K562 (cell line): ENCODE data around the gene GNAI2. TPM values are rescaled to one million over a fixed set of nuclear protein-coding genes. Genes with fewer than 3 reads are reported as not detected.

Experiments
- PCBP2 ChIP-seq: fragments of 200-400 bp; formaldehyde crosslinking; IDR thresholded peaks from 2 replicates; pipeline ENCODE4 v1.6.1; 2018; ENCODE audit warnings: low read length, low read depth, mild to moderate bottlenecking, moderate library complexity; ENCODE audit not compliant: poor library complexity, severe bottlenecking
- ZBTB2 ChIP-seq: fragments of 450-650 bp; IDR thresholded peaks from 2 replicates; pipeline ENCODE4 v1.6.1; 2016; ENCODE audit warnings: antibody characterized with exemption
- ZBTB40 ChIP-seq, 2 experiments: fragments of 450-650 bp in 1 of 2; sonication (generic) in 1 of 2; formaldehyde crosslinking in 1 of 2; IDR thresholded peaks; 2 replicates each; pipeline versions ENCODE4 v1.7.1 to v1.9.0; 2016 to 2022; ENCODE audit warnings: inconsistent platforms in 1 of 2, mild to moderate bottlenecking in 1 of 2, missing genetic modification reagents in 1 of 2
- polyA plus RNA-seq, 8 experiments: library from polyadenylated mRNA; depleted of rRNA in 4 of 8; stranded (reverse) in 5 of 8; unstranded in 3 of 8; fragments of >200 nt; fragmentation: Nextera tagmentation in 2 of 8; fragmentation: Illumina TruSeq in 1 of 8; extraction: Ambion mirVana in 2 of 8; extraction: Trizol in 1 of 8; gene quantifications; 2 replicates each; pipeline versions ENCODE4 v1.2.1 to v1.2.3, GENCODE V29; 2011 to 2014; ENCODE audit warnings: inconsistent platforms in 1 of 8, missing spikeins in 1 of 8
- total RNA-seq, 7 experiments: library from RNA; depleted of rRNA in 6 of 7; stranded (reverse); fragments of >200 nt in 6 of 7; fragmentation: Illumina TruSeq in 2 of 7; extraction: Trizol in 2 of 7; gene quantifications; 2 replicates each; pipeline versions ENCODE4 v1.2.1 to v1.2.3, GENCODE V29; 2011 to 2021; ENCODE audit warnings: low replicate concordance in 1 of 7
- TF ChIP-seq, protein P1 (sequence below), 2 experiments: fragments of 450-650 bp in 1 of 2; IDR thresholded peaks; 2 replicates each; pipeline ENCODE4 v1.6.1; 2011 to 2017; ENCODE audit warnings: low read depth in 2 of 2, antibody characterized with exemption in 1 of 2, borderline replicate concordance in 1 of 2, low read length in 1 of 2, mild to moderate bottlenecking in 1 of 2, mixed read lengths in 1 of 2; ENCODE audit not compliant: control insufficient read depth in 1 of 2
- TF ChIP-seq, protein P2 (sequence below): fragments of 150-350 bp; IDR thresholded peaks from 2 replicates; pipeline ENCODE4 v1.6.1; 2014; ENCODE audit warnings: low read depth, mild to moderate bottlenecking, low read length, borderline replicate concordance

GNAI2 gene
- total and polyA plus RNA-seq, 9 of the 15 experiments (the other 6 are each of a cell fraction or from before 2014, with no cell fraction given) = 1.1 to 72.2 (median 42.7) TPM

GRCh38 chr3:50227390-50228183 lies 8.4 kb upstream of the GNAI2 start (continued):
- TF ChIP-seq, protein P1, sequence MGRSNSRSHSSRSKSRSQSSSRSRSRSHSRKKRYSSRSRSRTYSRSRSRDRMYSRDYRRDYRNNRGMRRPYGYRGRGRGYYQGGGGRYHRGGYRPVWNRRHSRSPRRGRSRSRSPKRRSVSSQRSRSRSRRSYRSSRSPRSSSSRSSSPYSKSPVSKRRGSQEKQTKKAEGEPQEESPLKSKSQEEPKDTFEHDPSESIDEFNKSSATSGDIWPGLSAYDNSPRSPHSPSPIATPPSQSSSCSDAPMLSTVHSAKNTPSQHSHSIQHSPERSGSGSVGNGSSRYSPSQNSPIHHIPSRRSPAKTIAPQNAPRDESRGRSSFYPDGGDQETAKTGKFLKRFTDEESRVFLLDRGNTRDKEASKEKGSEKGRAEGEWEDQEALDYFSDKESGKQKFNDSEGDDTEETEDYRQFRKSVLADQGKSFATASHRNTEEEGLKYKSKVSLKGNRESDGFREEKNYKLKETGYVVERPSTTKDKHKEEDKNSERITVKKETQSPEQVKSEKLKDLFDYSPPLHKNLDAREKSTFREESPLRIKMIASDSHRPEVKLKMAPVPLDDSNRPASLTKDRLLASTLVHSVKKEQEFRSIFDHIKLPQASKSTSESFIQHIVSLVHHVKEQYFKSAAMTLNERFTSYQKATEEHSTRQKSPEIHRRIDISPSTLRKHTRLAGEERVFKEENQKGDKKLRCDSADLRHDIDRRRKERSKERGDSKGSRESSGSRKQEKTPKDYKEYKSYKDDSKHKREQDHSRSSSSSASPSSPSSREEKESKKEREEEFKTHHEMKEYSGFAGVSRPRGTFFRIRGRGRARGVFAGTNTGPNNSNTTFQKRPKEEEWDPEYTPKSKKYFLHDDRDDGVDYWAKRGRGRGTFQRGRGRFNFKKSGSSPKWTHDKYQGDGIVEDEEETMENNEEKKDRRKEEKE (IDR thresholded peaks at IDR 0.05; ENCODE audit: borderline replicate concordance in 1 of 2, control insufficient read depth in 1 of 2, low read depth in 2 of 2, low read length in 1 of 2) = peak in 1 of 2 experiments; percentile 91; a peak in 2 of 4 replicates
- TF ChIP-seq ZBTB40 (IDR thresholded peaks at IDR 0.05) (peak; percentile 95), ZBTB40 (CRISPR knock-in tag; IDR thresholded peaks at IDR 0.05) (no peak), PCBP2 (no peak), ZBTB2 (0 out of 2 replicates have a peak, but pooled peaks have one; percentile 22)
- TF ChIP-seq, protein P2, sequence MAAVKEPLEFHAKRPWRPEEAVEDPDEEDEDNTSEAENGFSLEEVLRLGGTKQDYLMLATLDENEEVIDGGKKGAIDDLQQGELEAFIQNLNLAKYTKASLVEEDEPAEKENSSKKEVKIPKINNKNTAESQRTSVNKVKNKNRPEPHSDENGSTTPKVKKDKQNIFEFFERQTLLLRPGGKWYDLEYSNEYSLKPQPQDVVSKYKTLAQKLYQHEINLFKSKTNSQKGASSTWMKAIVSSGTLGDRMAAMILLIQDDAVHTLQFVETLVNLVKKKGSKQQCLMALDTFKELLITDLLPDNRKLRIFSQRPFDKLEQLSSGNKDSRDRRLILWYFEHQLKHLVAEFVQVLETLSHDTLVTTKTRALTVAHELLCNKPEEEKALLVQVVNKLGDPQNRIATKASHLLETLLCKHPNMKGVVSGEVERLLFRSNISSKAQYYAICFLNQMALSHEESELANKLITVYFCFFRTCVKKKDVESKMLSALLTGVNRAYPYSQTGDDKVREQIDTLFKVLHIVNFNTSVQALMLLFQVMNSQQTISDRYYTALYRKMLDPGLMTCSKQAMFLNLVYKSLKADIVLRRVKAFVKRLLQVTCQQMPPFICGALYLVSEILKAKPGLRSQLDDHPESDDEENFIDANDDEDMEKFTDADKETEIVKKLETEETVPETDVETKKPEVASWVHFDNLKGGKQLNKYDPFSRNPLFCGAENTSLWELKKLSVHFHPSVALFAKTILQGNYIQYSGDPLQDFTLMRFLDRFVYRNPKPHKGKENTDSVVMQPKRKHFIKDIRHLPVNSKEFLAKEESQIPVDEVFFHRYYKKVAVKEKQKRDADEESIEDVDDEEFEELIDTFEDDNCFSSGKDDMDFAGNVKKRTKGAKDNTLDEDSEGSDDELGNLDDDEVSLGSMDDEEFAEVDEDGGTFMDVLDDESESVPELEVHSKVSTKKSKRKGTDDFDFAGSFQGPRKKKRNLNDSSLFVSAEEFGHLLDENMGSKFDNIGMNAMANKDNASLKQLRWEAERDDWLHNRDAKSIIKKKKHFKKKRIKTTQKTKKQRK = no peak
